NB4 (cell line): ENCODE measurements around the gene MFSD11.

Experiments used
- POLR2A ChIP-seq: IDR thresholded peaks from 2 replicates; pipeline ENCODE4 v1.6.1; 2011; ENCODE audit warnings: mild to moderate bottlenecking; ENCODE audit not compliant: insufficient read length; ENCODE audit errors: extremely low read depth
- TF ChIP-seq, protein P1 (sequence below): IDR thresholded peaks from one replicate; pipeline ENCODE4 v1.5.1; 2012; ENCODE audit warnings: low read depth, low read length
- TF ChIP-seq, protein P2 (sequence below): IDR thresholded peaks from 2 replicates; pipeline ENCODE4 v1.6.1; 2011; ENCODE audit warnings: low read depth, low read length

DNA sequence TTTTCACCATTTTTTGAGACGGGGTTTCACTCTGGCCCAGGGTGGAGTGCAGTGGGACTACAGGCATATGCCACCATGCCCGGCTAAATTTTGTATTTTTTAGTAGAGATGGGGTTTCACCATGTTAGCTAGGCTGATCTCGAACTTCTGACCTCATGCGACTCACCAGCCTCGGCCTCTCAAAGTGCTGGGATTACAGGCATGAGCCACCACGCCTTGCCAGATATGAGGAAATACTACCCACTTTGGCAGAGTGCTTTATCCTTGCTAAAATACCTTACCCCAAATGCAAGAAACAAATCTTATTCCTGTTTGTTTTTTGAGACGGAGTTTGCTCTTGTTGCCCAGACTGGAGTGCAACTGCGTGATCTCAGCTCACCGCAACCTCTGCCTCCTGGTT lies 67.4 kb downstream of the MFSD11 start:
- TF ChIP-seq, protein P1, sequence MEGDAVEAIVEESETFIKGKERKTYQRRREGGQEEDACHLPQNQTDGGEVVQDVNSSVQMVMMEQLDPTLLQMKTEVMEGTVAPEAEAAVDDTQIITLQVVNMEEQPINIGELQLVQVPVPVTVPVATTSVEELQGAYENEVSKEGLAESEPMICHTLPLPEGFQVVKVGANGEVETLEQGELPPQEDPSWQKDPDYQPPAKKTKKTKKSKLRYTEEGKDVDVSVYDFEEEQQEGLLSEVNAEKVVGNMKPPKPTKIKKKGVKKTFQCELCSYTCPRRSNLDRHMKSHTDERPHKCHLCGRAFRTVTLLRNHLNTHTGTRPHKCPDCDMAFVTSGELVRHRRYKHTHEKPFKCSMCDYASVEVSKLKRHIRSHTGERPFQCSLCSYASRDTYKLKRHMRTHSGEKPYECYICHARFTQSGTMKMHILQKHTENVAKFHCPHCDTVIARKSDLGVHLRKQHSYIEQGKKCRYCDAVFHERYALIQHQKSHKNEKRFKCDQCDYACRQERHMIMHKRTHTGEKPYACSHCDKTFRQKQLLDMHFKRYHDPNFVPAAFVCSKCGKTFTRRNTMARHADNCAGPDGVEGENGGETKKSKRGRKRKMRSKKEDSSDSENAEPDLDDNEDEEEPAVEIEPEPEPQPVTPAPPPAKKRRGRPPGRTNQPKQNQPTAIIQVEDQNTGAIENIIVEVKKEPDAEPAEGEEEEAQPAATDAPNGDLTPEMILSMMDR = no peak
- no peak for TF ChIP-seq POLR2A
- TF ChIP-seq, protein P2, sequence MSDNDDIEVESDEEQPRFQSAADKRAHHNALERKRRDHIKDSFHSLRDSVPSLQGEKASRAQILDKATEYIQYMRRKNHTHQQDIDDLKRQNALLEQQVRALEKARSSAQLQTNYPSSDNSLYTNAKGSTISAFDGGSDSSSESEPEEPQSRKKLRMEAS = no peak
